Mesenchymal stem cell (in vitro differentiated cells and primary cell): Measurements from ENCODE around the gene IFNL2.
A peak's percentile ranks its signal among the peaks of the same experiment; 100 is the strongest.
"Not testable (repeated sequence)": the region's sequence is repeated elsewhere in the genome, so short reads cannot be mapped to it uniquely, and the experiment has no call there.

ENCODE experiments used
- DNase-seq: peaks from one replicate; pipeline ENCODE4 v3.0.0-alpha.2; 2013
- H2AFZ ChIP-seq: one replicate; pipeline ENCODE4 v1.6.1; 2013; ENCODE audit warnings: low read depth, mild to moderate bottlenecking, control low read depth, inconsistent platforms, low read length, moderate library complexity
- H2AK5ac ChIP-seq: 2 replicates; pipeline ENCODE4 v1.6.1; 2013; ENCODE audit warnings: low read length, moderate library complexity, mild to moderate bottlenecking, inconsistent platforms; ENCODE audit not compliant: severe bottlenecking
- H2BK120ac ChIP-seq: one replicate; pipeline ENCODE4 v1.6.1; 2013; ENCODE audit warnings: low read depth, mild to moderate bottlenecking, inconsistent platforms, low read length, moderate library complexity
- H2BK12ac ChIP-seq, 2 experiments: one replicate each; pipeline ENCODE4 v1.6.1; 2013; ENCODE audit warnings: inconsistent platforms in 2 of 2, low read length in 2 of 2, mild to moderate bottlenecking in 2 of 2, moderate library complexity in 2 of 2, control low read depth in 1 of 2
- H2BK15ac ChIP-seq: one replicate; pipeline ENCODE4 v1.6.1; 2013; ENCODE audit warnings: mild to moderate bottlenecking, low read depth, inconsistent platforms; ENCODE audit not compliant: poor library complexity, severe bottlenecking
- H2BK5ac ChIP-seq: 2 replicates; pipeline ENCODE4 v1.6.1; 2013; ENCODE audit warnings: low read depth, mild to moderate bottlenecking, low read length, control low read depth, inconsistent platforms; ENCODE audit not compliant: poor library complexity, severe bottlenecking
- H3K14ac ChIP-seq, 2 experiments: one replicate each; pipeline ENCODE4 v1.6.1; 2013; ENCODE audit warnings: inconsistent platforms in 2 of 2, low read length in 2 of 2, control low read depth in 1 of 2, mild to moderate bottlenecking in 1 of 2, moderate library complexity in 1 of 2
- H3K18ac ChIP-seq, 2 experiments: one replicate each; pipeline ENCODE4 v1.6.1; 2013; ENCODE audit warnings: inconsistent platforms in 2 of 2, low read length in 2 of 2, control low read depth in 1 of 2, low read depth in 1 of 2, mild to moderate bottlenecking in 1 of 2
- H3K23ac ChIP-seq, 2 experiments: one replicate each; pipeline ENCODE4 v1.6.1; 2013; ENCODE audit warnings: inconsistent platforms in 2 of 2, low read length in 2 of 2, mild to moderate bottlenecking in 2 of 2, moderate library complexity in 2 of 2, control low read depth in 1 of 2
- H3K27ac ChIP-seq: 2 replicates; pipeline ENCODE4 v1.5.1; 2013; ENCODE audit warnings: mild to moderate bottlenecking, moderate library complexity, low read length, control low read depth, inconsistent platforms; ENCODE audit not compliant: poor library complexity, severe bottlenecking
- H3K27me3 ChIP-seq, 2 experiments: 2 replicates each; pipeline versions ENCODE4 v1.6.1 to v1.7.0; 2013; ENCODE audit warnings: low read length in 2 of 2, mild to moderate bottlenecking in 2 of 2, moderate library complexity in 2 of 2, control low read depth in 1 of 2, inconsistent platforms in 1 of 2; ENCODE audit not compliant: control insufficient read depth in 1 of 2, insufficient read depth in 1 of 2
- H3K36me3 ChIP-seq, 2 experiments: 2 replicates each; pipeline versions ENCODE4 v1.6.1 to v1.7.0; 2013; ENCODE audit warnings: low read length in 2 of 2, control low read depth in 1 of 2, inconsistent platforms in 1 of 2, low read depth in 1 of 2, mild to moderate bottlenecking in 1 of 2; ENCODE audit not compliant: insufficient read depth in 2 of 2, control insufficient read depth in 1 of 2
- H3K4ac ChIP-seq, 2 experiments: one replicate each; pipeline ENCODE4 v1.6.1; 2013; ENCODE audit warnings: inconsistent platforms in 2 of 2, low read length in 2 of 2, mild to moderate bottlenecking in 2 of 2, moderate library complexity in 2 of 2, control low read depth in 1 of 2, low read depth in 1 of 2
- H3K4me1 ChIP-seq: 2 replicates; pipeline ENCODE4 v1.6.1; 2013; ENCODE audit warnings: low read depth, low read length, control low read depth; ENCODE audit not compliant: control insufficient read depth, insufficient read depth
- H3K4me2 ChIP-seq: 2 replicates; pipeline ENCODE4 v1.6.1; 2013; ENCODE audit warnings: low read length, mild to moderate bottlenecking, inconsistent platforms; ENCODE audit not compliant: poor library complexity, severe bottlenecking
- H3K4me3 ChIP-seq, 2 experiments: 2 replicates each; pipeline versions ENCODE4 v1.5.1 to v1.7.0; 2013; ENCODE audit warnings: low read length in 2 of 2, mild to moderate bottlenecking in 2 of 2, control low read depth in 1 of 2, low read depth in 1 of 2; ENCODE audit not compliant: insufficient read depth in 1 of 2
- H3K79me1 ChIP-seq: replicated peaks from 2 replicates; pipeline ENCODE4 v1.6.1; 2013; ENCODE audit warnings: mild to moderate bottlenecking, control low read depth, low read length, inconsistent platforms; ENCODE audit not compliant: poor library complexity, severe bottlenecking
- H3K9ac ChIP-seq: 2 replicates; pipeline ENCODE4 v1.7.0; 2013; ENCODE audit warnings: mild to moderate bottlenecking, low read length, moderate library complexity
- H3K9me3 ChIP-seq: 2 replicates; pipeline ENCODE4 v1.7.0; 2013; ENCODE audit warnings: mild to moderate bottlenecking, low read length; ENCODE audit not compliant: control insufficient read depth
- H4K8ac ChIP-seq: one replicate; pipeline ENCODE4 v1.6.1; 2013; ENCODE audit warnings: inconsistent platforms, mild to moderate bottlenecking, low read length, moderate library complexity
- H4K91ac ChIP-seq: one replicate; pipeline ENCODE4 v1.6.1; 2013; ENCODE audit warnings: mild to moderate bottlenecking, low read length, inconsistent platforms
- WGBS: methylation state at CpG from one replicate; pipeline ENCODE4 v1.1.7; 2013; ENCODE audit warnings: mixed read lengths; 5-methylcytosine and 5-hydroxymethylcytosine counted together

IFNL2 gene

GRCh38 chr19:39308531-39309304 is 40.5 kb downstream of the IFNL2 start:
- no peak overlapping the region for H4K8ac ChIP-seq
- no peak overlapping the region for H3K18ac ChIP-seq
- H2BK5ac ChIP-seq, result no peak overlapping the region
- H3K23ac ChIP-seq, result no peak overlapping the region
- DNase-seq, result no peak
- H2BK15ac ChIP-seq, result no peak overlapping the region
- no peak overlapping the region for H2BK12ac ChIP-seq
- no peak overlapping the region for H3K9ac ChIP-seq
- WGBS, result 45% methylated on average over 18 of the region's 18 CpGs
- H3K36me3 ChIP-seq, result no peaks in the 10 kb centered on the region
- H3K79me1 ChIP-seq, result no peaks in the 10 kb centered on the region
- no peak overlapping the region for H3K4me3 ChIP-seq
- no peak overlapping the region for H2AFZ ChIP-seq
- no peaks in the 10 kb centered on the region for H3K9me3 ChIP-seq
- no peak overlapping the region for H4K91ac ChIP-seq
- no peak overlapping the region for H2BK120ac ChIP-seq
- no peak overlapping the region for H2AK5ac ChIP-seq
- peaks cover 56 to 73% of the 10 kb centered on the region in 2 experiments for H3K27me3 ChIP-seq
- no peak overlapping the region for H3K27ac ChIP-seq
- no peak overlapping the region for H3K4ac ChIP-seq
- no peak overlapping the region for H3K14ac ChIP-seq
- no peak overlapping the region for H3K4me2 ChIP-seq
- H3K4me1 ChIP-seq, result peaks cover 14% of the 10 kb centered on the region

DNA sequence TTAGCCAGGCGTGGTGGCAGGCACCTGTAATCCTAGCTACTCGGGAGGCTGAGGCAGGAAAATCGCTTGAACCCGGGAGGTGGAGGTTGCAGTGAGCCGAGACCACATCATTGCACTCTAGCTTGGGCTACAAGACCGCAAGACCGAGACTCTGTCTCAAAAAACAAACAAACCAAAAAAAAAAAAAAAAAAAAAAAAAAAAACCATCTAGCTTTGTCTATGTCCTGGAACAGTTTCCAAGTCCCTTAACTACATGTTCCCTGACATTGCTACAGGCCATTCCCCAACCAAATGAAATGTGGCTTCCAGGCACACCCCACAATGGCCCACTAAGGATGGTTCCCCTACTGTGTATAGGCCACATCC is 41.1 kb downstream of the IFNL2 start:
- H2BK15ac ChIP-seq, H4K91ac ChIP-seq, H3K27ac ChIP-seq, H3K4ac ChIP-seq, H3K9ac ChIP-seq, H3K14ac ChIP-seq, H2BK120ac ChIP-seq, DNase-seq, H3K4me3 ChIP-seq, H2AFZ ChIP-seq, H2BK12ac ChIP-seq, H3K23ac ChIP-seq, H3K4me2 ChIP-seq, H3K36me3 ChIP-seq, H3K18ac ChIP-seq, H4K8ac ChIP-seq, H3K9me3 ChIP-seq, H2BK5ac ChIP-seq, H2AK5ac ChIP-seq, H3K79me1 ChIP-seq: not testable (repeated sequence)
- 93% methylated on average over 7 of the region's 7 CpGs for WGBS
- Histone ChIP-seq H3K4me1 (peaks cover 14% of the 10 kb centered on the region), H3K27me3 (peaks cover 51 to 68% of the 10 kb centered on the region in 2 experiments)

DNA sequence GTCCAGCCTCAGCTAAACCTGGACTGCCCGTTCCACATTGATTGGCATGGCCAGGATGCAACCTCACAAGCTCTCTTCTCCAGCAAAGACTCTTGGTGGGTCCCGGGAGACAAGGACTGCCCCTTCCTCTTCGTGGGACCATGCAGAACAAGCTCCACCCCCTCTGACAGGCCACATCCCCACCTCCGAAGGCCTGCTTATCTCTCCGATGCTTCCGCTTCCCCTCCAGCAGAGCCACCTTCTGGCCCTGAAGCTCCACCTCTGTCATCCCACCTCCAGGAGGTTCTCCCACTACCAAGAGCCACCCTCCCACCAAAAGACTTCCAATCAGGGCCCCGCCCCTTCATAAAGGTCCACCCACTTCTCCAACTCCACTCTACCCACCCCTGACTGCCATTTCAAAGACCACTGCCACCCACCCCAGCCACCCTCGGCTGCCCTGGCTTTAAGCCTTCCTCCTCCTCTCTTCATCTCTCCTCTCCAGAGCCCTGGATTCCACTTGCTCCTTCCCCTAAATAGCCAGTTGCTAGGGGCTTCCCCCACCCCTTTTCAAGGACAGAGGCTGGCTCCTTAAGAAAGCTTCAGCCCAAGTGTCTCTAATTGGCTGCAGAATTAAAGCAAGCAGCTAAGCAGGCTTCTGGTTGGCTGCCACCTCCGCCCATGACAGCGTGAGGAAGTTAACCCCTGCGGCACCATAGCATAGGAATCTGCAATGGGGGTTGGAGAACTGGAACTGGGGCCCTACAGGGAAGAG is 42.5 kb downstream of the IFNL2 start:
- Histone ChIP-seq H3K4ac (no peak overlapping the region), H3K79me1 (no peaks in the 10 kb centered on the region), H2BK15ac (no peak overlapping the region), H3K9ac (no peak overlapping the region), H3K9me3 (no peaks in the 10 kb centered on the region), H3K4me2 (no peak overlapping the region), H2BK12ac (no peak overlapping the region), H3K23ac (peak overlapping the region in 1 of 2 experiments; percentile 28), H2AK5ac (no peak overlapping the region), H3K4me3 (no peak overlapping the region), H2AFZ (no peak overlapping the region), H3K14ac (no peak overlapping the region), H3K27me3 (peaks cover 36 to 53% of the 10 kb centered on the region in 2 experiments), H2BK5ac (no peak overlapping the region), H3K4me1 (peaks cover 14% of the 10 kb centered on the region), H4K91ac (no peak overlapping the region), H3K18ac (no peak overlapping the region), H3K36me3 (peaks cover 0 to 5% of the 10 kb centered on the region in 2 experiments), H4K8ac (no peak overlapping the region), H3K27ac (no peak overlapping the region), H2BK120ac (no peak overlapping the region)
- DNase-seq, result no peak
- WGBS, result 61% methylated on average over 11 of the region's 11 CpGs

DNA sequence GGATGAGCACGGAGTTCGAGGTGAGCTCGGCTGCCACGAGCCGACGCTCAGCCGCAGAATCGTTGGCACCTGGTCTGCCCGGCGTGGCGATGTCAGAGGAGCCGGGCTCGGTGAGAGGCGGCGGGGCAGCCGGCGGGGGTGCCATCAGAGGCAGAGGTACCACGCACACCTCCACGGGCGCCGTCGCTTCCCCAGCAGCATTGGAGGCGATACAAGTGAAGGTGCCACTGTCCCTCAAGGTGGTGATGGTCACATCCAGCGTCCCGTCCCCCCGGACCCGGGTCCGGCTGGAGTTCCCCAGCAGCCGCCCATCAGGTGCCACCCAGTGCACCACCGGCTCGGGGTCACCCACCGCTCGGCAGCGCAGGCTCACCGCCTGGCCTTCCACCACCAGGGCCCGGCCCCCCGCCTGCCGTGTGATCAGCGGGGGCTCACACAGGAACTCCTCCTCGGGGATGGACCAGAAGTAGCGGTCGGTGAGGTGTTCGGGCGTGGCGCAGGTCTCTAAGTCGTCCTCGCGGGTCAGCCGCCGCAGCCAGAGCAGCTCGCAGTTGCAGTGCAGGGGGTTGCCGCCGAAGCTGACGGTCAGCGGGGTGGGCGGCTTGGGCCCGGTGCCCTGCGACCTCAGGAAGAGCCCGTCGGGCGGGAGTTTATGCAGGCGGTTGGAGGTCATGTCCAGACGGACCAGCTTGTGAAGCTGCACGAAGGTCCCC is 46.0 kb downstream of the IFNL2 start:
- WGBS, result 95% methylated on average over 64 of the region's 64 CpGs
- Histone ChIP-seq H3K9ac (no peak overlapping the region), H4K8ac (no peak overlapping the region), H3K36me3 (peaks cover 0 to 5% of the 10 kb centered on the region in 2 experiments), H2BK15ac (no peak overlapping the region), H3K79me1 (no peaks in the 10 kb centered on the region), H3K14ac (no peak overlapping the region), H3K4me2 (no peak overlapping the region), H3K18ac (no peak overlapping the region), H4K91ac (no peak overlapping the region), H3K9me3 (no peaks in the 10 kb centered on the region), H3K4me3 (no peak overlapping the region), H3K27ac (no peak overlapping the region), H2AK5ac (no peak overlapping the region), H3K27me3 (peaks cover 22 to 39% of the 10 kb centered on the region in 2 experiments), H2BK5ac (no peak overlapping the region), H2BK120ac (no peak overlapping the region), H3K23ac (no peak overlapping the region), H3K4me1 (peaks cover 2% of the 10 kb centered on the region), H2AFZ (no peak overlapping the region), H2BK12ac (no peak overlapping the region), H3K4ac (no peak overlapping the region)
- no peak for DNase-seq
